Gastroesophageal sphincter (tissue), 4 donors: ENCODE measurements around the gene SSUH2. TPM values are rescaled to one million over a fixed set of nuclear protein-coding genes. Genes with fewer than 3 reads are reported as not detected.
"Not testable (repeated sequence)": the region's sequence is repeated elsewhere in the genome, so short reads cannot be mapped to it uniquely, and the experiment has no call there.

Experiments used
- ATAC-seq: fragments of 150-250 bp; one replicate; pipeline ENCODE4 v1.9.1; 2016; ENCODE audit warnings: mild to moderate bottlenecking, moderate library complexity
- H3K27ac ChIP-seq, 4 donors: fragments of 200-600 bp; sonication (generic) in 3 of 4; 1 replicate in 3 of 4; 2 replicates in 1 of 4; pipeline ENCODE4 v1.5.1; 2016 to 2019
- H3K27me3 ChIP-seq: fragments of 200-600 bp; sonication (generic); one replicate; pipeline ENCODE4 v1.5.1; 2019
- H3K36me3 ChIP-seq, 2 donors: fragments of 200-600 bp; sonication (generic); one replicate each; pipeline ENCODE4 v1.5.1; 2019; ENCODE audit warnings: control low read depth in 1 of 2
- H3K4me1 ChIP-seq, 3 donors: fragments of 200-600 bp; sonication (generic); 1 replicate in 2 of 3; 2 replicates in 1 of 3; pipeline ENCODE4 v1.5.1; 2016 to 2019; ENCODE audit warnings: control low read depth in 2 of 3
- H3K4me3 ChIP-seq, 2 donors: fragments of 200-600 bp; sonication (generic); one replicate each; pipeline ENCODE4 v1.5.1; 2019; ENCODE audit warnings: mild to moderate bottlenecking in 1 of 2, moderate library complexity in 1 of 2
- H3K9me3 ChIP-seq, 3 donors: fragments of 200-600 bp; sonication (generic); one replicate each; pipeline ENCODE4 v1.5.1; 2017 to 2019; ENCODE audit warnings: control low read depth in 2 of 3
- CTCF ChIP-seq, 4 experiments: fragments of 200-600 bp in 2 of 4; fragments of 450-650 bp in 2 of 4; sonication (generic) in 1 of 4; IDR thresholded peaks; one replicate each; pipeline ENCODE4 v1.5.1; 2017 to 2019; ENCODE audit warnings: antibody characterized with exemption in 4 of 4, mild to moderate bottlenecking in 2 of 4, moderate library complexity in 2 of 4
- EP300 ChIP-seq: sonication (generic); formaldehyde crosslinking; IDR thresholded peaks from one replicate; pipeline ENCODE4 v1.6.1; 2017; ENCODE audit warnings: antibody characterized with exemption, mild to moderate bottlenecking
- POLR2A ChIP-seq, 2 donors: fragments of 450-650 bp; IDR thresholded peaks; one replicate each; pipeline ENCODE4 v1.6.1; 2017; ENCODE audit warnings: antibody characterized with exemption in 2 of 2, mild to moderate bottlenecking in 2 of 2, moderate library complexity in 1 of 2
- POLR2AphosphoS5 ChIP-seq: sonication (generic); formaldehyde crosslinking; IDR thresholded peaks from one replicate; pipeline ENCODE4 v1.6.1; 2017; ENCODE audit warnings: antibody characterized with exemption
- whole genome bisulfite sequencing, 2 donors: methylation state at CpG; one replicate each; pipeline ENCODE4 v1.1.5; 2018; ENCODE audit warnings: low coverage in 1 of 2; 5-methylcytosine and 5-hydroxymethylcytosine counted together
- total RNA-seq, 4 donors: library from RNA; depleted of rRNA; stranded (reverse); fragments of >200 nt; gene quantifications; one replicate each; pipeline ENCODE4 v1.1.0, GENCODE V29; 2016

SSUH2 gene, protein sequence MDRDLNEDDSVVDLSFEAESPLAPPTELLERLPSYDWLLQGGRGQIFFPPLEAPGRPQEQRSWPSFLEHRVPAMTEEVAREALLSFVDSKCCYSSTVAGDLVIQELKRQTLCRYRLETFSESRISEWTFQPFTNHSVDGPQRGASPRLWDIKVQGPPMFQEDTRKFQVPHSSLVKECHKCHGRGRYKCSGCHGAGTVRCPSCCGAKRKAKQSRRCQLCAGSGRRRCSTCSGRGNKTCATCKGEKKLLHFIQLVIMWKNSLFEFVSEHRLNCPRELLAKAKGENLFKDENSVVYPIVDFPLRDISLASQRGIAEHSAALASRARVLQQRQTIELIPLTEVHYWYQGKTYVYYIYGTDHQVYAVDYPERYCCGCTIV
- total RNA-seq = 1 to 10 TPM in 1 of 4 donors, under 1 TPM in 1, not detected in 2; 0.27 to 3.8 TPM

DNA sequence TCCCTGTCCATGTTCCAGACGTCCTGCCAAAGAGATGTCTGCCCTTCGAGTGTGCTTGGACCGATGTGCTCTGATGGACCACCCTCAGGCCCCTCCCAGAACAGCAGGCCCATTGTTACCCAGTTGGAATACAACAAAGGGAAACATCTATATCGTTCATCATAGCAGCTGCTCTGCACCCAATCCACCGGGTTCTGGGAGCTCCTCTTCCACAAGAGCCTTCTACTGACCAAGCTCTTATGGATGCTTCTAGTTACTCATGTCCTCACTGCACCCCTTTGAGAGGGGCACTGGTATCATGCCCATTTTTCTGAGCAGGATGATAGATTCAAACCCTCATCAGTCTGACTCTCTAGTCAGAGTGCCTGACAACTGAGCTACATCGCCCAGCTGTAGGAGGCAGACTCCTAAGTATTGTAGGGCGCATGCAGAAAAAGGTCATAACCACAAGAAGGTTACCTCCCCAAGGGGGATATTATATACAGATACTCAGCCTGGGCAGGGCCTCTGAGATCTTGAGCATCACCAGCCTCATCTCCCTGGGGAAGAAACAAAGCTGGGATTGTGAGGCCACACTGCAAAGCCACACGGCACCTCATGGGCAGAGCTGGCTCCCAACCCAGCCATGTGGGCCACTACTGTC is at the start of gene SSUH2:
SSUH2 (minus strand) TSS at position 51 of the 643 bp plus-strand sequence; CDS start at position 11, 40 bp downstream.
- Histone ChIP-seq H3K4me3 (no peak within 1 kb of the TSS), H3K36me3 (no peaks in the 10 kb centered on the region), H3K4me1 (no peaks in the 10 kb centered on the region), H3K9me3 (no peaks in the 10 kb centered on the region), H3K27ac (no peak within 1 kb of the TSS), H3K27me3 (no peaks in the 10 kb centered on the region)
- WGBS, 2 donors = 66 to 83% methylated on average over 3 to 4 of the region's 8 CpGs
- ATAC-seq = no peak
- TF ChIP-seq CTCF (IDR thresholded peaks at IDR 0.05) (no peak), EP300 (no peak), POLR2A (IDR thresholded peaks at IDR 0.05) (no peak), POLR2AphosphoS5 (no peak)

- 20 to 92% methylated on average over 1 to 9 of the region's 9 CpGs for WGBS, 2 donors
- not testable (repeated sequence) for H3K27me3 ChIP-seq, H3K27ac ChIP-seq, H3K9me3 ChIP-seq, H3K4me3 ChIP-seq, ATAC-seq, H3K4me1 ChIP-seq, H3K36me3 ChIP-seq
Observed at GRCh38 chr3:8691295-8691694, 46.7 kb upstream of the SSUH2 start.

DNA sequence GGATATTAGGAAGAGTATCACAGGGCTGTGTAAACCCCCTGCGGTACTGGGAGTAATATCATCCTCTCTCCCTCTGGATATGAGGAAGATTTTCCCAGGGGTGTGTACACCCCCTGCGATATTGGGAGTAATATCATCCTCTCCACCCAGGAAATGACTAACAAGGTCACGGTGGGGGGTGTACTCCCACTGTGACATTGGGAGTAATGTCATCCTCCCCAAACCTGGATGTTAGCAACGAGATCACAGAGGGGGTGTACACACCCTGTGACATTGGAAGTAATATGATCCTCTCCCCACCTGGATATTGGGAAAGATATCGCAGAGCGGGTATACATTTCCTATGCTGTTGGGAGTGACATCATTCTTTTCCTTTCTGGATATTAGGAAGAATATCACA is 40.4 kb upstream of the SSUH2 start:
- not testable (repeated sequence) for H3K27ac ChIP-seq, H3K4me1 ChIP-seq, H3K36me3 ChIP-seq, ATAC-seq, H3K4me3 ChIP-seq, H3K9me3 ChIP-seq
- 89 to 100% methylated on average over 2 to 4 of the region's 6 CpGs for WGBS, 2 donors
- H3K27me3 ChIP-seq = peaks cover 17% of the 10 kb centered on the region

GRCh38 chr3:8682850-8683574 is 38.4 kb upstream of the SSUH2 start:
- not testable (repeated sequence) for ATAC-seq, H3K36me3 ChIP-seq, H3K27ac ChIP-seq, H3K4me1 ChIP-seq, H3K9me3 ChIP-seq, H3K4me3 ChIP-seq
- H3K27me3 ChIP-seq = peaks cover 34% of the 10 kb centered on the region
- WGBS, 2 donors = 78 to 80% methylated on average over 1 to 7 of the region's 19 CpGs

- H3K27ac ChIP-seq = peak overlapping the region in 1 of 4 donors; percentile 42
- H3K4me1 ChIP-seq = not testable (repeated sequence)
- WGBS, 2 donors = 0 to 51% methylated on average over 1 to 4 of the region's 9 CpGs
Observed at GRCh38 chr3:8681881-8682538, 37.4 kb upstream of the SSUH2 start.

GRCh38 chr3:8681349-8681748 is 36.8 kb upstream of the SSUH2 start:
- Histone ChIP-seq H3K4me1 (no peaks in the 10 kb centered on the region), H3K27me3 (peaks cover 42% of the 10 kb centered on the region), H3K9me3 (no peaks in the 10 kb centered on the region), H3K4me3 (no peak overlapping the region), H3K27ac (peak overlapping the region in 1 of 4 donors; percentile 42), H3K36me3 (no peaks in the 10 kb centered on the region)
- TF ChIP-seq CTCF (IDR thresholded peaks at IDR 0.05) (no peak), POLR2A (IDR thresholded peaks at IDR 0.05) (no peak), POLR2AphosphoS5 (no peak), EP300 (no peak)
- no CpG with 5 or more reads among the region's 22 CpGs for WGBS, 2 donors
- ATAC-seq = no peak

More at GRCh38 chr3:8681881-8682538, 37.4 kb upstream of the SSUH2 start:
- H3K4me3 ChIP-seq, ATAC-seq, H3K36me3 ChIP-seq, H3K9me3 ChIP-seq: not testable (repeated sequence)
- peaks cover 37% of the 10 kb centered on the region for H3K27me3 ChIP-seq

DNA sequence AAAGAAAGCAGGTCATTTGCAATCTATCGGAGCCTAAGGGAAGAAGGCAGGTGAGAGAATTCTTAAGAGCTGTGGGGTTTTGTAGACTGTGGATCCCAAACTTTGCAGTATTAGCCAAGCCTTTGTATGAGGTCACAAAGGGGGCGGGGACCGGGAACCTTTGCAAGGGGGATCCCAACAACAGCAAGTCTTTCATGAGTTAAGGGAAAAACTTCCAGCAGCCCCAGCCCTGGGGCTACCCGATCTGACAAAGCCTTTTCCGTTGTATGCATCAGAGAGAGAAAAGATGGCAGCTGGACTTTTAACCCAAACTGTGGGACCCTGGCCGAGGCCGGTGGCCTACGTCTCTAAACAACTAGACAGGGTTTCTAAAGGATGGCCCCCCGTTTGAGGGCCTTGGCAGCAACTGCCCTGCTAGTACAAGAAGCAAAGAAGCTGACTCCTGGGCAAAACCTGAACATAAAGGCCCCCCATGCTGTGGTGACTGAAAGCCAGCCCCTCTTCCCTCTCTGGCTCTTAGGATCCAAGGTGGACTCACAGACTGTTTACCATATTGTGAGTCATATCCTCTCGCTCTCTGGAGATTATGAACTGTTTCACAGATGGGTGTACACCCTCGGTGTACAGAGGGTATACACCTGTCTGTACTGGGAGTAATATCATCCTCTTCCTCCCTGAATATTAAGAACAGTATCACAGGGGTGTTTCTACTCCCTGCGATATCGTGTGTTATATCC is 35.4 kb upstream of the SSUH2 start:
- ATAC-seq, H3K4me3 ChIP-seq: not testable (repeated sequence)
- WGBS, 2 donors = 60 to 73% methylated on average over 6 of the region's 13 CpGs

More for the DNA sequence above, 35.4 kb upstream of the SSUH2 start:
- not testable (repeated sequence) for H3K4me1 ChIP-seq, H3K36me3 ChIP-seq, H3K27ac ChIP-seq, H3K9me3 ChIP-seq
- peaks cover 42% of the 10 kb centered on the region for H3K27me3 ChIP-seq
